ENCODE measurements around the gene SLBP.

GRCh38 chr4:1746265-1746691, 34.2 kb upstream of the SLBP start:
- TF ChIP-seq POLR2A (IDR thresholded peaks at IDR 0.05; ENCODE audit: low read length): no peak
- no peak for TF ChIP-seq GATA1 (IDR thresholded peaks at IDR 0.05; ENCODE audit: low read depth, low read length)
